Stimulated activated memory B cell treated with anti-CD40 and anti-IgM and Interleukin-4, amounts not matched to agents 10 μg/mL and 1 μg/mL and 100 μg/mL, for 72 hours (primary cell): Measurements from ENCODE around the gene AATF.

Experiments used
- ATAC-seq: fragments of 150-1000 bp; cut with Tn5 transposase; 2 replicates; pipeline ENCODE4 v1.10.0; 2021
- H3K27ac Mint-ChIP-seq: one replicate; pipeline ENCODE4 v1.8.0; 2022; ENCODE audit warnings: mild to moderate bottlenecking, mixed read lengths
- H3K27me3 Mint-ChIP-seq: one replicate; pipeline ENCODE4 v1.8.0; 2022; ENCODE audit warnings: mixed read lengths
- H3K36me3 Mint-ChIP-seq: one replicate; pipeline ENCODE4 v1.8.0; 2022; ENCODE audit warnings: mixed read lengths
- H3K4me1 Mint-ChIP-seq: one replicate; pipeline ENCODE4 v1.8.0; 2022; ENCODE audit warnings: mixed read lengths
- H3K4me3 Mint-ChIP-seq: one replicate; pipeline ENCODE4 v1.8.0; 2022; ENCODE audit warnings: mild to moderate bottlenecking, moderate library complexity, mixed read lengths
- H3K9me3 Mint-ChIP-seq: one replicate; pipeline ENCODE4 v1.8.0; 2022; ENCODE audit warnings: mixed read lengths

The AATF gene

DNA sequence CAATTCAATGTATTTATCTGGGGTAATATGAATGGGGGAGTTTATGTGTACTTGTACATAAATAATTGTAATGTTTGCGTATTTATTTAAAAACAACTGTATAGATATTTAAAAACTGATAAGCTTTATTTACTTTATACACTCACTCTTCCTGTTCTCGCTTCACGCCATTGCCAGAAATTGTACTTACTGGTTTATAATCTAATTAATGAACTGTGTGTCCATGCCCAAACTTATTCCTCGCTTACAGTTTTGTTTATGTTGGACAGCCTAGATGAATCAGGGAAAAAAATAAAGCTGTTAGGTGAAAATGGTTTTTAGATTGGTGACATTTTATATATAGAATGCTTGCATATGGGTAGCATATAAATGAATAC, 30.8 kb downstream of the AATF start:
- Mint-ChIP-seq H3K27me3 (no peaks in the 10 kb centered on the region), H3K27ac (no peak overlapping the region), H3K4me1 (peaks cover 50% of the 10 kb centered on the region), H3K9me3 (no peaks in the 10 kb centered on the region), H3K4me3 (no peak overlapping the region), H3K36me3 (peaks cover 52% of the 10 kb centered on the region)
- no peak for ATAC-seq

DNA sequence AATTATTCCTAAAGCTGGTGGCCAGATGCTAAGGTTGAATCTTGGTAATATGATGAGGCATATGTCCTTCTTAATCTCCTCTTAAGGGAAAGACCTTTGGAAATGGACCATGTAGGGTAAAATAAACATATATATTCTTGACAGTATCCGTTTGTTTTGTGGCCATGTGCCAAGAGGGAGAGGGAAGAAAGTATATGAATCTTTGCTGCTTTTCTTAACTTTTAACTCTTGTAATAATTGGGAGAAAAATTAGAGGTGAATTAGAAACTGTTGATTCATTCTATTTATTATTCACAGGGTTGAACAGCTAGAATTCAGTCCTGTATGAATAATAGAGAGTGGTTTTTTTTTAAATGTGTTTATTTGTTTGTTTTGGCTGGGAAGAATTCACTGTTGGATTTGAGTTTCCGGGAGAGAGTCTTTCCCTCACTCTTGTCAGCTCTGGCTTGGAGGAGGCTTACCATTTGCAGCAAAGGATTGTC, 31.6 kb downstream of the AATF start:
- Mint-ChIP-seq H3K9me3 (no peaks in the 10 kb centered on the region), H3K27me3 (no peaks in the 10 kb centered on the region), H3K4me1 (peaks cover 50% of the 10 kb centered on the region), H3K36me3 (peaks cover 52% of the 10 kb centered on the region), H3K4me3 (no peak overlapping the region), H3K27ac (no peak overlapping the region)
- no peak for ATAC-seq

DNA sequence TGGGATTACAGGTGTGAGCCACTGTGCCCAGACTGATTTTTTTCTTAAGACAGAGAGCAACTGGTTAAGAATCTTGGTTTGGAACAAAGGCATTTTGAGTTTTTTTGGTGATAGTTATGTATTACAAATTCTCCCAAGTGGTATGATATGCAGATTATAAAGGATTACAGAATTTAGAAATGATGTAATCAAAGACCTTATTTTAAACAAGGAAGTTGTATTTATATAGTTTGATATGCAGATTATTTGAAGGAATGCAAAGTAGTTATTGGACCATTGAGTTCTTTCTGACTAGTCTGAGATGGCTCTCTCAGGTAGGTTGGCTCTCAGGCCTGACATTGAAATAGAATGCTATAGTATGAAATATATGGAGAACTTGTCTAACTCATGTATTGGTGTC, 34.9 kb downstream of the AATF start:
- H3K27ac Mint-ChIP-seq, result no peak overlapping the region
- no peak for ATAC-seq
- H3K4me3 Mint-ChIP-seq, result no peak overlapping the region
- peaks cover 57% of the 10 kb centered on the region for H3K36me3 Mint-ChIP-seq
- no peaks in the 10 kb centered on the region for H3K9me3 Mint-ChIP-seq
- H3K4me1 Mint-ChIP-seq, result peaks cover 34% of the 10 kb centered on the region
- no peaks in the 10 kb centered on the region for H3K27me3 Mint-ChIP-seq

DNA sequence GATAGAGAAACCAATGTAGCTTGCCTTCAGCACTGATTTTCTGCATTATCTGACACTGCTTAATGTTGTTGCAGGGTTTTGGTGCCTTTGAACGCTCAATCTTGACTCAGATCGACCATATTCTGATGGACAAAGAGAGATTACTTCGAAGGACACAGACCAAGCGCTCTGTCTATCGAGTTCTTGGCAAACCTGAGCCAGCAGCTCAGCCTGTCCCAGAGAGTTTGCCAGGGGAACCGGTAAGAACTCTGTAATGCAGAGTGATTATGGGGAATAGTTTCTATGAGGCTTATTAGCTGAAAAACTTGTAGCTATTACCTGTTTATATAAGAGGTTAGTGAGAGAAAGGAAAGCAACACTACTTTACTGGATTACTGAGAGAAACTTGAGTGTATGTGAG, 40.4 kb downstream of the AATF start:
- ATAC-seq, result no peak
- H3K4me1 Mint-ChIP-seq, result no peaks in the 10 kb centered on the region
- H3K27me3 Mint-ChIP-seq, result no peaks in the 10 kb centered on the region
- peaks cover 62% of the 10 kb centered on the region for H3K36me3 Mint-ChIP-seq
- no peak overlapping the region for H3K27ac Mint-ChIP-seq
- no peaks in the 10 kb centered on the region for H3K9me3 Mint-ChIP-seq
- H3K4me3 Mint-ChIP-seq, result no peak overlapping the region

DNA sequence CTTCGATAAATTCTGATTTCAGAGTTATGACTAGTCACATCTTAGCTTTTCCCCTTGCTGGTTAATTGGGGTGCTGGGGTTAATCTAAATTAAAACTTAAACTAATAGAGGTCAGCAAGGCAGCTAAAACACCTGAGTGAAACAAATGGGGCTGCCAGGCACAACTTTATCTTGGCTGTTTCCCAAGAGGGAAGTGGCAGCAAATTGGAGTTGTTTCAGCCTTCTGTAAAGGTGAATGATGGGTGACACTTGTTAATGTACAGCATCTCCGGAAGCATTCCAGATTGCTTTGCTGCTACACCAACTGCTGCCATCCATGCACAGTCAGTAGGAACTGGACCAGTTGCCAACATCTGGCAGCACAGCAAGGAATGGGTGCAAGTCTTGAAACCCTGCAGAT, 43.9 kb downstream of the AATF start:
- Mint-ChIP-seq H3K4me1 (no peaks in the 10 kb centered on the region), H3K27ac (no peak overlapping the region), H3K4me3 (no peak overlapping the region), H3K36me3 (peaks cover 74% of the 10 kb centered on the region), H3K27me3 (no peaks in the 10 kb centered on the region), H3K9me3 (no peaks in the 10 kb centered on the region)
- ATAC-seq, result no peak

DNA sequence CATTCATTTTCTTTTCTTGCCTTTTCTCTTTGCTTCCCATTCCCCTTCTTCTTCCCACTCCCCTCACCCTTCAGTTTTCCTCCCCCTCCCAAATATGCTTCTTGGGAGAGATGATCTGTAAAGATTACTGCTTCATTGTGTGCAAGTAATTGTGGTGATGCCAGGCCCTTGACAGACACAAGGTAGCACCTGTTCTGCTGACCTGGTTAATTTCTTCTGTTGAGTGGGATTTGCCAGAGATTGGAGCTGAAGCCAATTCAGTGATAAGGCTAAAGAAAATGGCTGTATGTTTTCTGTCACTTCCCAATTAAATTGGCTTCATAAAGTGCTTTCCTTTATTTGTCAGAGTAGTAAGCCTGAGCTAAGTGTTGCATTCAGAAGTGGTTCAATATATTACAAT, 44.5 kb downstream of the AATF start:
- Mint-ChIP-seq H3K36me3 (peaks cover 77% of the 10 kb centered on the region), H3K27ac (no peak overlapping the region), H3K4me1 (no peaks in the 10 kb centered on the region), H3K9me3 (no peaks in the 10 kb centered on the region), H3K27me3 (no peaks in the 10 kb centered on the region), H3K4me3 (no peak overlapping the region)
- no peak for ATAC-seq

DNA sequence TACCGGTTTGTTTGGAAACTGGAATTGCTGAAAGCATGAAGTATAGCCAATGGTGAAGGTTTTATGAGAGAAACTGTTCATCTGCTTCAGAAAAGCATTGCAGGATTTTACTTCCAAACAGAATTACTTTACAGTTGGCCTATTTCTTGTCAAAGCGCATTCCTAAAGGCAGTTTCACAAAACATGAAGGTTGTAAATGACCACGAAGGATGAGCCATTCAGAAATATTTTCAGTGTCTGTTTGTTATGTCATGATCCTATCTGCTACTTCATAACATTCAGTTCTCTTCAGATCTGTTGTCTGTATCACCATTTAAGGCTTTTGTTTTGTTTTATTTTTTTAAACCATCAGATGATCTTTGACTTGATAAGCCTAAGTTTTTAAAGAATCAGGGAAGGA, 45.7 kb downstream of the AATF start:
- Mint-ChIP-seq H3K36me3 (peaks cover 75% of the 10 kb centered on the region), H3K27me3 (no peaks in the 10 kb centered on the region), H3K4me3 (no peak overlapping the region), H3K4me1 (peaks cover 2% of the 10 kb centered on the region), H3K9me3 (peaks cover under 1% of the 10 kb centered on the region), H3K27ac (no peak overlapping the region)
- no peak for ATAC-seq

DNA sequence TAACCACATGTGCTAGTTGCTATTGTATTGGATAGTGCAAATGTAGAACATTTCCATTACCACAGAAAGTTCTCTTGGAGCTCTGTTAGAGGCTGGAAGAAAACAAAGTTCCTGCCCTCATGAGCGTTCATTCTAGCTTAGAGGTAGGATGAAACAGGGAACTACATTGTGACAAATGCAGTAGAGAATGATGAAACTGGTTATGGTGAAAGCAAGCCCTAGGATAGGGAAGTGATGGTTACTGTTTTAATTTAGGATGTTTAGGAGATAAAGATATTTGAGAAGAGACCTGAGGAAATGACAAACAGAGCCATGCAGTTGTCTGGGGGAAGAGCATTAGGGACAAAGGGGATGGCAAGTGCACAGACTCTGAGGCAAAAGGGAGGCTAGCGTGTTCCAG, 50.7 kb downstream of the AATF start:
- peaks cover 17% of the 10 kb centered on the region for H3K9me3 Mint-ChIP-seq
- ATAC-seq, result no peak
- H3K4me3 Mint-ChIP-seq, result no peak overlapping the region
- H3K27me3 Mint-ChIP-seq, result no peaks in the 10 kb centered on the region
- peaks cover 27% of the 10 kb centered on the region for H3K4me1 Mint-ChIP-seq
- peaks cover 86% of the 10 kb centered on the region for H3K36me3 Mint-ChIP-seq
- no peak overlapping the region for H3K27ac Mint-ChIP-seq

DNA sequence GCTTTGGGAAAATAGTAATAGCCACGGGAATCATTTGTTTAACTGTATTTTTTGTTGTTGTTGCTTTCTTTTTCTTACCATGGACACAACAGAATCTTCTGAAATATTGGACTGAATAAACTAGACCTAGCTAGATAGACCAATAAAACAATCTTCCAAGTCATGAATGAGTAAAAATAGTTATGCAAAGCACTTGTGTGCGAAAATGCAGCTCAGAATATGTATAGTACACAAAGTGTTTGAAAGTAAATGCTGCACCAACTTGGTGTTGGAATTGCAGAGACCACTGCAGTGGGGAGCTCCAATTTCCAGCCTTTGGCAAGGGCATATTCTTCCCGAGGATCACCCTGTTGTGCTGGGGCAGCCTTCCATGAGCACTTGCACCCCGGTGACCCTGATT, 68.0 kb downstream of the AATF start:
- no peaks in the 10 kb centered on the region for H3K27me3 Mint-ChIP-seq
- peaks cover 34% of the 10 kb centered on the region for H3K36me3 Mint-ChIP-seq
- H3K9me3 Mint-ChIP-seq, result no peaks in the 10 kb centered on the region
- no peak for ATAC-seq
- H3K4me3 Mint-ChIP-seq, result no peak overlapping the region
- peaks cover 9% of the 10 kb centered on the region for H3K4me1 Mint-ChIP-seq
- no peak overlapping the region for H3K27ac Mint-ChIP-seq

DNA sequence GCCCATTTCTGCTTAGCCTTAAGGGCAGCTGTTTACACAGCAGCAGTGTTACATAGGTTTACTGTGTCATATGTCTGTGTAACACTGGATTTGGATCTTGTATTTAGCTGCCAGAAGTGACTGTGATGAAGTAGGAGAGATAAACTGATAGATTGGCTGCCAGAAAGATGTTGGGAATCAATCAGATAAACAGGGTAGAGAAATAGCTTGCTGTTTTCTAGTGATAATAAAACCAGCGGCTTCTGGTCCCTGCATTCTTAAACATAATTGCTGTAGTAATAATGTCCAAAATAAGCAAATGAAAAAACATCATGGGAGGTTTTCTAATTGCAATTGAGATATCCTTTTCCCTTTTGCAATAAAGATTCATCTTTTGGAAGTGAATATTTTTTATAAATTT, 68.7 kb downstream of the AATF start:
- H3K36me3 Mint-ChIP-seq, result peaks cover 33% of the 10 kb centered on the region
- no peak for ATAC-seq
- H3K27ac Mint-ChIP-seq, result no peak overlapping the region
- no peak overlapping the region for H3K4me3 Mint-ChIP-seq
- peaks cover 9% of the 10 kb centered on the region for H3K4me1 Mint-ChIP-seq
- H3K9me3 Mint-ChIP-seq, result no peaks in the 10 kb centered on the region
- H3K27me3 Mint-ChIP-seq, result no peaks in the 10 kb centered on the region

DNA sequence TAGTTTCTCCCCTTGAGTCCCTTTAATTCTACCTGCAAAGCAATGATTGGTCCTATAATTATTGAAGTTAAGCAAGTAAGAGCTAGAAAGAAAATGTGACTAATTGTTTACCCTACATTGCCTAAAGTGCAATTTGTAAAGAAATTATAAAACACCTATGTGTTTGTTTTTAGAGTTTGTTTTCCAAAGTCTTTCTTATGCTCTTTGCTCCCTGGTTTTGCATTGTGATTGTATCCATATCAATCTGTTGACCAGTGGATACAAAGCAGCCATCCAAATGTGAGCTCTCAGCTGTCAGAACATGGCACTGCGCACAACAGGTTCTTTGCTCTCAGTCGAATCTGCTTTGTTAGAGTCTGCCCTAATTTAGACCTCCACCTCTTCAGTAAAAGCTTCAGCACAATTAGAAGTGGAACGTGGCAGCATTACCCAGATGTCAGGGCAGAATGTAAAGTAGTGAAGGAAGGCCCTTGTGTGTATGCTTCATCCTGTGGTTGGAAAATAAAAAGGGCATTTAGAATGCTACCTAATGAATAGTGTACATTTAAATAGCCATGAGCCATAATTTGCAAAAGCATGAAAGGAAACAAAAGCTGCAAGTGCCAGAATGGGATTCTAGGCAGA, 70.5 kb downstream of the AATF start:
- no peaks in the 10 kb centered on the region for H3K4me1 Mint-ChIP-seq
- no peaks in the 10 kb centered on the region for H3K27me3 Mint-ChIP-seq
- peaks cover 33% of the 10 kb centered on the region for H3K36me3 Mint-ChIP-seq
- no peak overlapping the region for H3K4me3 Mint-ChIP-seq
- no peak overlapping the region for H3K27ac Mint-ChIP-seq
- no peaks in the 10 kb centered on the region for H3K9me3 Mint-ChIP-seq
- ATAC-seq, result no peak

DNA sequence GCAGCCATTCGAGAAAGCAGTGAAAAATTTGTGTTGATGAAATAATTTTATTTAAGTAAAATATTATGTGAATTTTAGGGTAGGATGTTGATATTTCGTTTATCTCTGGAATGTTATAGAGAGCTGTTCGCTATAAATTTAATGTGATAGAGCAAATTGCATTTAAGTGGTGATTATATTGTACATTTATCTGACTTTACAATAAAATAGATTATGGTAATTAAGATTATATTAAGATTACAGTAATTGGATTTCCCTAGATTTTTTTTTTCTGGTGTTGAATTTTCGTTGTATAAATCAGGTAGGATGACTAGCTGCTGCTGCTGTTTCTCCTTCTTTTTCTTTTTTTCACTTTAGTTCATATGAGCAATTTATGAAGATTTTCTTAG, 71.0 kb downstream of the AATF start:
- Mint-ChIP-seq H3K9me3 (no peaks in the 10 kb centered on the region), H3K4me1 (no peaks in the 10 kb centered on the region), H3K27me3 (no peaks in the 10 kb centered on the region), H3K27ac (no peak overlapping the region), H3K36me3 (peaks cover 35% of the 10 kb centered on the region), H3K4me3 (no peak overlapping the region)
- no peak for ATAC-seq

DNA sequence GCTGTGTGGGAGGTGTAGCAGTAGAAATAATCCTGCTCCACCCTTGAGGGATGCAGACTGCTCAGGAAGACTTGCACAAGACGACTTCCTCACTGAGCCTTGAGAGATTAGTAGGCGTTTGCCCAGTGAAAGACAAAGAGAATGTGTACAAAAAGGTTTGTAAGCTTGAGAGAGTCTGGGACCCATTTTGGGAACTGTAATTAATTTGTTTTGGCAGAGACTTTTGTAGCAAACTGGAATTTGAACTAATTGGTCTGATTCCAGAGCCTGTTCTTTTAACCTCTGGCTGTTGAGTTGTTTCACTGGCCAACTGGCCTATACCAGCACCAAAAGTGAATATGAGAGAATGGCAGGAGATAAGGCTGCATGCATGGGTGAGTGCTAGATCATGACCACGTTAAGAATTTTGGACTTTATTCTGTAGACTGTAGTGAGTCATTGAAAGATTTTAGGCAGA, 75.5 kb downstream of the AATF start:
- Mint-ChIP-seq H3K4me3 (no peak overlapping the region), H3K4me1 (no peaks in the 10 kb centered on the region), H3K9me3 (no peaks in the 10 kb centered on the region), H3K27ac (no peak overlapping the region), H3K27me3 (no peaks in the 10 kb centered on the region), H3K36me3 (peaks cover 36% of the 10 kb centered on the region)
- no peak for ATAC-seq

DNA sequence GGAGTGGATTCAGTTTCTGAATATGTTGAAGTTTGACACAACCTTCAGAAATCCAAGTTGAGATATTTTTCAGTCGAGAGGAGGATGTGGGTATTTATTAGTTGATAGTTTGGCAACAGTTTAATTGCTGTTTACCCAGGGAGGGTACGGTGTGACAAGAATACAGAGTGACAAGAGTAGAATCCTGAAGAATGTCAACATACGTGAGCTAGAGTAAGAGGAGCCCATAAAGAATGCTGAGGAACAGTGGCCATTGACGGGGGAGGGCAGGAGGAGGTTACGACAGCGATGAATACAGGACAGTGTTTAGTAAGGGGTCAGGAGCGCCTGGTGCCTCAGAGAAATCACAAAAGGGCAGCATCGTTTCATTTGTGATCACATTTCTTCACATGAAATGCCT, 76.5 kb downstream of the AATF start:
- ATAC-seq, result no peak
- peaks cover 32% of the 10 kb centered on the region for H3K36me3 Mint-ChIP-seq
- H3K4me1 Mint-ChIP-seq, result no peaks in the 10 kb centered on the region
- no peaks in the 10 kb centered on the region for H3K27me3 Mint-ChIP-seq
- no peak overlapping the region for H3K4me3 Mint-ChIP-seq
- H3K27ac Mint-ChIP-seq, result no peak overlapping the region
- no peaks in the 10 kb centered on the region for H3K9me3 Mint-ChIP-seq

DNA sequence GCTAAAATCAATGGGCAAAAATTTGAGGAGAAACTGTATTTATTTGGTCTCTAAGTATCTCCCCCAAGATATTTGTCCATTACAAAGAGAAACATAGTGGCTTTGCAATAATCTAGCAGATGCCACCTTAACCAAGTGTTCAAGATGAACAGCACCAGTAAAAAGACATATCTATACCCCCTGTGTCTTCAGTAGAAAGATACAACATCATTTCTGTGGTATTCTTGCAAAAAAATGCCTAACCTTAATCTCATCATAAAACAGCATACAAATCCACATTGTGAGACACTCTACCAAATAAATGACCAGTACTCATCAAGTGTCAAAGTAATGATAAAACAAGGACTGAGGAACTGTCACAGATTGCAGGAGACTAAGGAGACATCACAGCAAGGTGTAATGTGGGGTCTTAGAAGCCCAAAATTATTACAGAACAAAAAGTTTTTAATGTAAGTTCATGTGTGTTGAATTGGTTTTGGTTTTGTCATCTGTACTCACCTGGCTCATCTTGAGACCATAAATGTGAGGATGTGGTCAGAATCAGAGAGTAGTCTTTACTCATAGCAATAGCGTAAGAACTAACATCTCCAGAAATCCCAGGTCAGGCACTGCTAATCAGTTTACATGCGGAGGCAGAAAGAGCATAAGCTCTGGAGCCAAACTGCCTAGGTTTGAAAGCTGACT, 77.2 kb downstream of the AATF start:
- H3K27me3 Mint-ChIP-seq, result no peaks in the 10 kb centered on the region
- H3K4me3 Mint-ChIP-seq, result no peak overlapping the region
- no peak overlapping the region for H3K27ac Mint-ChIP-seq
- H3K9me3 Mint-ChIP-seq, result no peaks in the 10 kb centered on the region
- H3K36me3 Mint-ChIP-seq, result peaks cover 33% of the 10 kb centered on the region
- ATAC-seq, result no peak
- H3K4me1 Mint-ChIP-seq, result no peaks in the 10 kb centered on the region

DNA sequence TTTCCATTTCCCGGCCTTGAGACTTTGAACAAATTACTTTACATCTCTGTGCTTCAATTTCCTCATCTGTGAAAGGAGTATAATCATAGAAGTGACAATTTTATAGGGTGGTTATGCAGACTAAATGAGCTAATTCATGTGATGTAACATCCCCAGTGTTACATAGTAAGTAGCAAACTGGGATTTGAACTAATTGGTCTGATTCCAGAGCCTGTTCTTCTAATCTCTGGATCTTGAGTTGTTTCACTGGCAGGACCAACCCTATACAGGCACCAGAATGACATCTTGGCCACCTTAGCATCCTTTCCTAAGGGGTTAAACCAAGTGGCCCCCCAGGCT, 77.7 kb downstream of the AATF start:
- ATAC-seq, result no peak
- peaks cover 39% of the 10 kb centered on the region for H3K36me3 Mint-ChIP-seq
- no peak overlapping the region for H3K4me3 Mint-ChIP-seq
- no peak overlapping the region for H3K27ac Mint-ChIP-seq
- H3K9me3 Mint-ChIP-seq, result no peaks in the 10 kb centered on the region
- H3K27me3 Mint-ChIP-seq, result no peaks in the 10 kb centered on the region
- no peaks in the 10 kb centered on the region for H3K4me1 Mint-ChIP-seq
